Sigmoid colon (tissue), 7 donors: ENCODE data around the gene UBE3C. TPM values are rescaled to one million over a fixed set of nuclear protein-coding genes. Genes with fewer than 3 reads are reported as not detected.

Source experiments
- DNase-seq: peaks from one replicate; pipeline ENCODE4 v3.0.0-alpha.2; 2019
- H3K27ac ChIP-seq, 4 donors: fragments of 200-600 bp; sonication (generic); one replicate each; pipeline ENCODE4 v1.5.1; 2016 to 2019; ENCODE audit warnings: mild to moderate bottlenecking in 1 of 4
- H3K27me3 ChIP-seq, 3 donors: fragments of 200-600 bp; sonication (generic); one replicate each; pipeline ENCODE4 v1.5.1; 2019; ENCODE audit warnings: mild to moderate bottlenecking in 1 of 3
- H3K36me3 ChIP-seq, 4 donors: fragments of 200-600 bp; sonication (generic); one replicate each; pipeline ENCODE4 v1.5.1; 2016 to 2019
- H3K4me1 ChIP-seq, 4 donors: fragments of 200-600 bp; sonication (generic); one replicate each; pipeline ENCODE4 v1.5.1; 2017 to 2019
- H3K4me3 ChIP-seq, 4 donors: fragments of 200-600 bp; sonication (generic); one replicate each; pipeline ENCODE4 v1.5.1; 2017 to 2019; ENCODE audit warnings: mild to moderate bottlenecking in 2 of 4, moderate library complexity in 1 of 4
- H3K9me3 ChIP-seq, 4 donors: fragments of 200-600 bp in 3 of 4; sonication (generic) in 3 of 4; one replicate each; pipeline versions ENCODE4 v1.5.1 to v1.6.1; 2013 to 2019
- CTCF ChIP-seq, 4 experiments: fragments of 450-650 bp in 3 of 4; fragments of 200-600 bp in 1 of 4; IDR thresholded peaks; one replicate each; pipeline ENCODE4 v1.5.1; 2016 to 2019; ENCODE audit warnings: antibody characterized with exemption in 4 of 4, mild to moderate bottlenecking in 3 of 4, moderate library complexity in 2 of 4
- EP300 ChIP-seq, 4 donors: sonication (generic); formaldehyde crosslinking; IDR thresholded peaks; one replicate each; pipeline ENCODE4 v1.6.1; 2017; ENCODE audit warnings: antibody characterized with exemption in 4 of 4
- POLR2A ChIP-seq, 2 donors: fragments of 450-650 bp; IDR thresholded peaks; one replicate each; pipeline ENCODE4 v1.6.1; 2016; ENCODE audit warnings: antibody characterized with exemption in 2 of 2, mild to moderate bottlenecking in 2 of 2, moderate library complexity in 2 of 2
- POLR2AphosphoS5 ChIP-seq, 4 donors: sonication (generic); formaldehyde crosslinking; IDR thresholded peaks; one replicate each; pipeline ENCODE4 v1.6.1; 2017; ENCODE audit warnings: antibody characterized with exemption in 4 of 4
- WGBS, 2 donors: extraction: QIAGEN DNeasy Blood & Tissue Kit; methylation state at CpG; one replicate each; pipeline ENCODE4 v1.1.7; 2013; 5-methylcytosine and 5-hydroxymethylcytosine counted together
- intact Hi-C: fragments of 100-400 bp; cut with DNase I; formaldehyde crosslinking; loops from one replicate; pipeline ENCODE4 v1.15.1; 2023
- polyA plus RNA-seq, 3 donors: library from polyadenylated mRNA; stranded (reverse); fragments of 200-250 nt; gene quantifications; one replicate each; pipeline ENCODE4 v1.2.3, GENCODE V29; 2013
- total RNA-seq, 4 donors: library from RNA; depleted of rRNA; stranded (reverse); fragments of >200 nt; gene quantifications; one replicate each; pipeline ENCODE4 v1.1.0, GENCODE V29; 2016
- donor health status: healthy with polysubstance abuse.
- donor health status: Bipolar disorder and iron deficiency.
- donor health status: healthy.

The UBE3C gene
- total and polyA plus RNA-seq, 7 donors = 21.0 to 84.2 (median 55.7) TPM

DNA sequence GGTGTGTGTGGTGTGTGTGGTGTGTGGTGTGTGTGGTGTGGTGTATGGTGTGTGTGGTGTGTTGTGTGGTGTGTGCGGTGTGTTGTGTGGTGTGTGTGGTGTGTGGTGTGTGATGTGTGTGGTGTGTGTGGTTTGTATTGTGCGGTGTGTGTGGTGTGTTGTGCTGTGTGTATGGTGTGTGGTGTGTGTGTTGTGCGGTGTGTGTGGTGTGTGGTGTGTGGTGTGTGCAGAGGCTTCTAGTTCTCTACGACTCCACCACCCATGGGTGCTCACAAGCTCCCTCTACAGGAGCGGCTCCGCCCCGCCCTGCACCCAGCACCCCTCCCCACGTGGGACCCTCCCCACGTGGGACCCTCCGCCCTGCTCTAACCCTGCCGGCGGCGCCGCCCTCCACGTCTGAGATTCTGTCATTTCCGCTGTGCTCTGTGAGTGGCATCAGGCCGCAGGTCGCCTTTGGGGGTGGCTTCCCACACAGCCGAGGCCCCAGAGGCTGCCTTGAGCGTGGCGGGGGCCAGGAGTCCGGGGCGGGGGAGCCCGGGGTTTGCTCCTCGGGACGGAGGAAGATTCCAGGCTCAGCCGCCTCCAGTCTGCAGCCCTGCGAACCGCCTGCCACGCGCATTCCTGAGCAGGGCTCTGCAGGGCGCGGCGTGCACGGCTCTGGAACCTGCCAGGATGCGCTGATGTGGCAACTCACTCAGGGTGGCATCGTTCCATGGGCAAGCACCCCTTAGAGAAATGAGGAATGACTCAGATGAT, 161.1 kb downstream of the UBE3C start:
- no peak overlapping the region for H3K4me3 ChIP-seq
- intact Hi-C loops = no loop called here
- TF ChIP-seq POLR2A (IDR thresholded peaks at IDR 0.05) (no peak), EP300 (IDR thresholded peaks at IDR 0.05) (no peak), POLR2AphosphoS5 (IDR thresholded peaks at IDR 0.05) (no peak), CTCF (IDR thresholded peaks at IDR 0.05) (no peak)
- no peak overlapping the region for H3K27ac ChIP-seq
- WGBS, 2 donors = 53 to 76% methylated on average over 37 of the region's 37 CpGs
- no peak for DNase-seq
- no peaks in the 10 kb centered on the region for H3K4me1 ChIP-seq
- no peaks in the 10 kb centered on the region for H3K36me3 ChIP-seq
- no peaks in the 10 kb centered on the region for H3K9me3 ChIP-seq
- H3K27me3 ChIP-seq = peaks cover 0 to 3% (median 0%) of the 10 kb centered on the region in 3 donors

DNA sequence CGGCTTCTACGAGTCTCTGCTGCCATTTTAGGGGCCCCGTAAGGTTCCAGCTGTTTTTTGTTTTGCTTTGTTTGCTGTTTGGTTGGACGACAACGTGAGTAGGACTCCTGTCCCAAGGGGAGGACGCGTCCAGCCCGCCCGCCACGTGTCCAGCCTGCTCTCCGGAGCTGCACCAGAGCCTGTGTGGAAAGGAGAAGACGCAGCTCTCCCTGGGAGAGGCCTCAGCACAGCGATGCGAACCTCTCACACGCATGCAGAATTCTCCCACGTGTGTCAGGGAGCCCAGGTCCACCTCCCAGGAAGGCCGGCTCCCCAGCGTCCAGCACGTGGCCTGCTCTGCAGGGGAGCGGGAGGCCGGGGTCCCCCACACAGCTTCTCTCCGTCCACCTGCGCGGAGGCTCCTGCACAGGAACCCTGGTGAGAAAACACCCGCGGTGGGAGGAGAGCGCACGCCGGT, 161.7 kb downstream of the UBE3C start:
- Histone ChIP-seq H3K36me3 (no peaks in the 10 kb centered on the region), H3K4me3 (no peak overlapping the region), H3K27ac (no peak overlapping the region), H3K27me3 (no peaks in the 10 kb centered on the region), H3K9me3 (no peaks in the 10 kb centered on the region), H3K4me1 (no peaks in the 10 kb centered on the region)
- intact Hi-C loops = no loop called here
- 84 to 86% methylated on average over 29 of the region's 29 CpGs for WGBS, 2 donors
- TF ChIP-seq CTCF (IDR thresholded peaks at IDR 0.05) (no peak), POLR2AphosphoS5 (IDR thresholded peaks at IDR 0.05) (no peak), EP300 (IDR thresholded peaks at IDR 0.05) (no peak), POLR2A (IDR thresholded peaks at IDR 0.05) (no peak)
- DNase-seq = no peak

- no peak overlapping the region for H3K4me3 ChIP-seq
- intact Hi-C loops = no loop called here
- H3K9me3 ChIP-seq = no peaks in the 10 kb centered on the region
- peak overlapping the region in 2 of 4 donors; percentile 20 to 34 for H3K27ac ChIP-seq
- DNase-seq = no peak
- no peaks in the 10 kb centered on the region for H3K36me3 ChIP-seq
- TF ChIP-seq POLR2A (IDR thresholded peaks at IDR 0.05) (no peak), CTCF (IDR thresholded peaks at IDR 0.05) (no peak), EP300 (IDR thresholded peaks at IDR 0.05) (no peak), POLR2AphosphoS5 (IDR thresholded peaks at IDR 0.05) (no peak)
- H3K4me1 ChIP-seq = no peaks in the 10 kb centered on the region
- WGBS, 2 donors = 68 to 83% methylated on average over 10 of the region's 10 CpGs
- H3K27me3 ChIP-seq = no peaks in the 10 kb centered on the region
Observed at GRCh38 chr7:157301610-157302120, 162.9 kb downstream of the UBE3C start.

GRCh38 chr7:157306846-157307838, 168.4 kb downstream of the UBE3C start:
- no peaks in the 10 kb centered on the region for H3K36me3 ChIP-seq
- no peaks in the 10 kb centered on the region for H3K9me3 ChIP-seq
- no peak overlapping the region for H3K27ac ChIP-seq
- H3K4me3 ChIP-seq = no peak overlapping the region
- H3K4me1 ChIP-seq = peaks cover 0 to 16% (median 10%) of the 10 kb centered on the region in 4 donors
- intact Hi-C loops = no loop called here
- 83 to 86% methylated on average over 27 of the region's 27 CpGs for WGBS, 2 donors
- H3K27me3 ChIP-seq = no peaks in the 10 kb centered on the region
- DNase-seq = no peak
- TF ChIP-seq POLR2A (IDR thresholded peaks at IDR 0.05) (no peak), POLR2AphosphoS5 (IDR thresholded peaks at IDR 0.05) (no peak)
